Hepatocyte (in vitro differentiated cells): ENCODE results near the gene HBA1.

Source experiments
- EZH2phosphoT487 ChIP-seq: fragments of 200-600 bp; sonication (generic); IDR thresholded peaks from one replicate; pipeline ENCODE4 v1.6.1; 2018; ENCODE audit warnings: antibody characterized with exemption, mild to moderate bottlenecking, low read depth, moderate library complexity; ENCODE audit not compliant: unreplicated experiment, severe bottlenecking
- TF ChIP-seq, protein P1 (sequence below): fragments of 200-600 bp; sonication (generic); IDR thresholded peaks from 2 replicates; pipeline ENCODE4 v1.5.1; 2016; ENCODE audit warnings: antibody characterized with exemption, mild to moderate bottlenecking; ENCODE audit not compliant: poor library complexity

DNA sequence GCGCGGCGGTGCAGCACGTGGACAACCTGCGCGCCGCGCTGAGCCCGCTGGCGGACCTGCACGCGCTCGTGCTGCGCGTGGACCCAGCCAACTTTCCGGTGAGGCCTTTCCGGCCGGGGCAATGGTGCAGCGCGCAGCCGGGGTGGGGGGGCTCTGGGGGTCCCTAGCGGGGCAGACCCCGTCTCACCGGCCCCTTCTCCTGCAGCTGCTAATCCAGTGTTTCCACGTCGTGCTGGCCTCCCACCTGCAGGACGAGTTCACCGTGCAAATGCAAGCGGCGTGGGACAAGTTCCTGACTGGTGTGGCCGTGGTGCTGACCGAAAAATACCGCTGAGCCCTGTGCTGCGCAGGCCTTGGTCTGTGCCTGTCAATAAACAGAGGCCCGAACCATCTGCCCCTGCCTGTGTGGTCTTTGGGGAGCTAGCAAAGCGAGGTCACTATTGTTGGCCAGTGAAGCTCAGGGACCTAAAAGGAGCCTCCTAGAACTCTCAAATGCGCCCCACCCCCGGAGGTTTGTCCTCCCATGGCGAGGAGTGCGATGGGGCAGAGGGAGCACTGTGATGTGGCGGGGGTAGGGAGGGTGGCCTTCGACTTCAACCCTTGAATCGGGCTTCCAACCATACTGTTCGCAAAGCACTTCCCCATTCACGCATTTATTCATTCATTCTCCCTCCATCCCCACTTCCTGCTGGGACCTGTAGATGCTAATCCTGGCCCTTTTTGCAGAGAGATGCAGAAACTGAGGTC is 9.9 kb upstream of the HBA1 start:
- TF ChIP-seq, protein P1, sequence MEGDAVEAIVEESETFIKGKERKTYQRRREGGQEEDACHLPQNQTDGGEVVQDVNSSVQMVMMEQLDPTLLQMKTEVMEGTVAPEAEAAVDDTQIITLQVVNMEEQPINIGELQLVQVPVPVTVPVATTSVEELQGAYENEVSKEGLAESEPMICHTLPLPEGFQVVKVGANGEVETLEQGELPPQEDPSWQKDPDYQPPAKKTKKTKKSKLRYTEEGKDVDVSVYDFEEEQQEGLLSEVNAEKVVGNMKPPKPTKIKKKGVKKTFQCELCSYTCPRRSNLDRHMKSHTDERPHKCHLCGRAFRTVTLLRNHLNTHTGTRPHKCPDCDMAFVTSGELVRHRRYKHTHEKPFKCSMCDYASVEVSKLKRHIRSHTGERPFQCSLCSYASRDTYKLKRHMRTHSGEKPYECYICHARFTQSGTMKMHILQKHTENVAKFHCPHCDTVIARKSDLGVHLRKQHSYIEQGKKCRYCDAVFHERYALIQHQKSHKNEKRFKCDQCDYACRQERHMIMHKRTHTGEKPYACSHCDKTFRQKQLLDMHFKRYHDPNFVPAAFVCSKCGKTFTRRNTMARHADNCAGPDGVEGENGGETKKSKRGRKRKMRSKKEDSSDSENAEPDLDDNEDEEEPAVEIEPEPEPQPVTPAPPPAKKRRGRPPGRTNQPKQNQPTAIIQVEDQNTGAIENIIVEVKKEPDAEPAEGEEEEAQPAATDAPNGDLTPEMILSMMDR: no peak
- TF ChIP-seq EZH2phosphoT487: peak; percentile 28
